C4-2B (cell line): ENCODE results near the gene NKG7.
"Not testable (repeated sequence)": the region's sequence is repeated elsewhere in the genome, so short reads cannot be mapped to it uniquely, and the experiment has no call there.

Experiments used
- H3K27ac ChIP-seq: fragments of 450-650 bp; 2 replicates; pipeline ENCODE4 v1.5.1; 2017
- ZFX ChIP-seq: fragments of 450-650 bp; IDR thresholded peaks from 2 replicates; pipeline ENCODE4 v1.6.1; 2017
- TF ChIP-seq, protein P1 (sequence below): fragments of 450-650 bp; conservative IDR thresholded peaks from 2 replicates; pipeline ENCODE4 v1.5.1; 2017; ENCODE audit warnings: mild to moderate bottlenecking

Gene NKG7

DNA sequence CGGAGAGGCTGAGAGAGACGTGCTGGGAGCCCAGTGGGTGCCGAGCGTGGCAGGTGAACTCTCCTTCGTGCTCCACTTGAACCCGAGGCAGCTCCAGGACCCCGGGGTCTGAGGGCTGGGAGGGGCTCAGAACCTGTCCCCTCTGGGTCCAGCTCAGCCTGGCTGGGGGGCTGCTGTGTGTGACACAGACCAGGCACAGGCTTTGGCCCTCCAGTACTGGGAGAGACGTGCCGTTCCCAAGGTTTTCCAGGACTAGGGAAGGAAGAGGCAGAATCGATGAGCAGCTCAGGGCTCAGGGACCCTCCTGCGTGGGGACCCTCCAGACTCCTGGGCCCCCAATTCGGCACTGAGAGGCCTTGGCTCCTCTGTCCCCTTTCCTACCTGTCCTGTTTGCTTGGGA is 42.7 kb upstream of the NKG7 start:
- no peak overlapping the region for H3K27ac ChIP-seq
- TF ChIP-seq, protein P1, sequence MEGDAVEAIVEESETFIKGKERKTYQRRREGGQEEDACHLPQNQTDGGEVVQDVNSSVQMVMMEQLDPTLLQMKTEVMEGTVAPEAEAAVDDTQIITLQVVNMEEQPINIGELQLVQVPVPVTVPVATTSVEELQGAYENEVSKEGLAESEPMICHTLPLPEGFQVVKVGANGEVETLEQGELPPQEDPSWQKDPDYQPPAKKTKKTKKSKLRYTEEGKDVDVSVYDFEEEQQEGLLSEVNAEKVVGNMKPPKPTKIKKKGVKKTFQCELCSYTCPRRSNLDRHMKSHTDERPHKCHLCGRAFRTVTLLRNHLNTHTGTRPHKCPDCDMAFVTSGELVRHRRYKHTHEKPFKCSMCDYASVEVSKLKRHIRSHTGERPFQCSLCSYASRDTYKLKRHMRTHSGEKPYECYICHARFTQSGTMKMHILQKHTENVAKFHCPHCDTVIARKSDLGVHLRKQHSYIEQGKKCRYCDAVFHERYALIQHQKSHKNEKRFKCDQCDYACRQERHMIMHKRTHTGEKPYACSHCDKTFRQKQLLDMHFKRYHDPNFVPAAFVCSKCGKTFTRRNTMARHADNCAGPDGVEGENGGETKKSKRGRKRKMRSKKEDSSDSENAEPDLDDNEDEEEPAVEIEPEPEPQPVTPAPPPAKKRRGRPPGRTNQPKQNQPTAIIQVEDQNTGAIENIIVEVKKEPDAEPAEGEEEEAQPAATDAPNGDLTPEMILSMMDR, result no peak
- no peak for TF ChIP-seq ZFX

DNA sequence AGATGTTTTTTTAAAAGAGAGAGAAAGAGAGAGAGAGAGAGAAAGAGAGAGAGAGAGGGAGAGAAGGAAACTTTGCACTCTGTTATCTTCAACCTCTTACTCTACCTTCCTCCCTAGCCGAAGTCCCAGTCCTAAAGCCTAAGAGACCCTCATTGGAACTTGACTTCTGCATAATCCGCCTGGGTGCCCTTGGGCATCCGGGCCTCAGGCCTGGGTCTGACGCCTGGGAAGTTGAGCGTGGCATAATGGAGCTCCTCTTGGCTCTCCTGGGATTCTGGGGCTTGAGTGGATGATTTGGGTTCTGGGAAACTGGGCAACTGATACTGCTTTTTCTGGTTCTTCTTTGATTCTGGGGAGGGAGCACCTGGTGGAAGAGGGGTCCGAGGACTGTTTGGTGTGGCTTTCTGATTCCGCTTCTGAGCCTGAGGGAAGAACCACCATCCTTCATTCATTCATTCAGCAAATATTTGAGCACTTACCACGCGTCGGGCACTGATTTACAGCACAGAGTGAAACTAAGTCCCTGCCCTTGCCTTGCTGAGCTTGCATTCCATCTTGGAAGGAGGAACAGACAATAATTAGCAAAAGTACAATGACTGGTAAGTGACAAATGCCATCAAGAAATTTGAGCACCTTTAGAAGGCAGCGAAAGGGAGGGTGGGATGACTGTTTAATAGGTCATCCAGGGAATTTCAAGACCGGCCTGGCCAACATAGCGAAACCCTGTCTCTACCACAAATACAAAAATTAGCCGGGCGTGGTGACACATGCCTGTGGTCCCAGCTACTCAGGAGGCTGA is 38.7 kb upstream of the NKG7 start:
- no peak for TF ChIP-seq ZFX
- TF ChIP-seq, protein P1, result no peak
- no peak overlapping the region for H3K27ac ChIP-seq

DNA sequence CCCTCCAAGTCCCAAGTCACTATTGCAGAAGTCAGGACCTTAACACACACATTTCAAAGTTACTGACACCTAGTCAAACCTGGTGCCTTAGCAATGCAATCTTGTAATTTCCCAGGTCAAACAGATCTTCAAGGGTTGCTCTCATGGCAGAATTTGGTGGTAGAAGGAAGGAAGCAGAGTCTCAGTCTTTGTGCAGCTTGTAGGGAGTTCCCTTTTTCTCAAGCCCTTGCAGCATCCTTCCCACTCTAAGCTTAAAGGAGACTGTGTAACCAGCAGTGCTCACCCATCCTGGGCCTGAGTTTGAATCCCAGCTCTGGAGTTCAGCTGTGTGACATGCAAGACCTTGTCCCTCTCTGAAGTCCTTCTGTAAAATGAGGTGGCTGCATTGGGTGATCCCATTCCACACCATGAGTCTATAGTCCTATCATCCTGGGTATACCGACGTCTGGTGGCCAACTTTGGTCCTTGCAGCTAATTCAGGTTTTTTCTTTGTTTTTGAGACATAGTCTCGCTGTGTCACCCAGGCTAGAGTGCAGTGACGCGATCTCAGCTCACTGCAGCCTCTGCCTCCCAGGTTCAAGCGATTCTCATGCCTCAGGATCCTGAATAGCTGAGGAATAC is 35.2 kb upstream of the NKG7 start:
- H3K27ac ChIP-seq, result no peak overlapping the region
- TF ChIP-seq, protein P1, result no peak; the same call in 1 of the 2 replicates
- no peak for TF ChIP-seq ZFX

DNA sequence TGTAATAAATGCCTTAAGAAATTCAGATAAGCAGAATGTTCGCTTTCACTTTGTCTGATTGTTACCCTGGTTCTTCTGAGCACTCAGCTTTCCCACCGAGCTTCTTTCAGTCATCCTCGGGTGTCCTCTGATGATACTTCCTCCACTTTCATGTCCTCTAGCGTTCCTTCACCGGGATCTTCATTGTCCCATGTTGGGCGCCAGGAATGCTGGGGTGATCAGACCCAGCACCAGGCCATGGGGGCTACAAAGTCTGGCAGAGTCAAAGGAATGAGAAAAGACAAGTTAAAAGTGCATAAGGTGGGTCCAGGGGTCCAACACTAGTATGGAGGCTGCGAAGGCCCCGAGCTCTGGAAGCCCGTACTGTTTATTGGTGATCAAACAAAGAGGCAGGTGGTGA is 29.7 kb upstream of the NKG7 start:
- H3K27ac ChIP-seq, result no peak overlapping the region
- no peak for TF ChIP-seq ZFX
- TF ChIP-seq, protein P1, result no peak

DNA sequence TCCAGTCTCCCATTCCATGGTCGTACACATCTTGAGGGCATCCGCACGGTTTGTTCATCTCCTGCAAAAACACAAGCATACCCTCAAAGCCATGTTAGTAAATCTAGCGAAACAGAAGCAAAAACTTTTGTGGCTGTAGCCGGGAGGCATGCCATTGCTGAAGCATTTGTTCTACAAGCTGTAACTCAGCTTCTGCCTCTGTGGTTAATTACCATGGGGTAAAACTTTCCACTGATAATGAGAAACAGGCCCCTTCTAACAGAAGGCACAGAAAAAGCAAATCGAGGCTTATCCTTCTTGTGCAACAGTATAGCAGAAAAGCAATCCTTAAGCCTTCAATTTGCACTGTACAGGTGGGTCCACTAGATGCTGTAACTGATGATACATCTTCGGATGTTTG is 27.5 kb upstream of the NKG7 start:
- H3K27ac ChIP-seq, result not testable (repeated sequence)

DNA sequence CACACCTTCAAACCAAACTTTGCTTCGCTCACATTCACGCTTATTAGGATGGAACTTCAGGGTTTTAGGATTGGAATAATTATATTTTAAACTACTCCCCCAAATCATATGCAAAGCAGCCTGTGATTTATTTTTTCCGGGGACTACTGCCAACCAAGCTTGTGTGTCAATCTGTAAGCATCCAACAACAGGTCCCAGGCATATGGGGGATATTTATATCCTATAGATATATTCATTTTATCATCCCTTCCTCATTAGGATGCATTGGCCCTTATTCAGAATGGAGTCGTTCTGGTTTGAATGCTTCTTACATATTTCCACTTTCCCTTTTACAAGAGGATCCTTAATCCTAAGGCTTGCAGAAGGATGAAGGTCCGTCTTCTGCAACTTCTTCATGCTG is 26.8 kb upstream of the NKG7 start:
- H3K27ac ChIP-seq, result no peak overlapping the region
- TF ChIP-seq, protein P1, result no peak
- no peak for TF ChIP-seq ZFX

DNA sequence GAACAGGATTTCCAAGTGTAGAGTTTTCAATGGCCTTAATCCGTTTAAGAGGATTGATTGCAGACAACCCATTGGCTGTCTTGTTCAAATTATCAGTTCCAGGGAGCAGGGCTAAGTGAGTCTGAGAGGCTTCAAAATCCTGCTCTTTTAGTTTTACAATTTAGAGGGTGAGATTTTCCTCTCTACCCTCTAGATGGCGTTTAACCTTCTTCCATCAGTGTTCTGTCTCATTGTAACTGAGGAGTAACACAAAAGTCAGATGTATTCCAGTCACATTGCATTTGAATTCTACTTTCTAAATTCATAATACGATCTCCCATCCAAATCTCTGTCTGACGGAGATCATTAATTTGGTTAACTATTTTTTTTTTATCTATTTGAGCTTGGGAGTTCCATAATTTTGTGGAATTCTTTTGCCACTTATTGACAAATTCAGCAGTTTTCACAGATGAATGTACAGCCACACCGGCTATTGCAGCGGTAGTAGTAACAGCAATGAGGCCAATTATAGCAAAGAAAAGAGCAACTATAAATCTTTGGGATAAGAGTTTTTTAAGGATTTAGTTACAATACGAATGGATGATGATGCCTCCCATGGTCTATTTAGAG is 25.7 kb upstream of the NKG7 start:
- H3K27ac ChIP-seq, result no peak overlapping the region
- TF ChIP-seq ZFX, result no peak
- TF ChIP-seq, protein P1, result peak; percentile 82

DNA sequence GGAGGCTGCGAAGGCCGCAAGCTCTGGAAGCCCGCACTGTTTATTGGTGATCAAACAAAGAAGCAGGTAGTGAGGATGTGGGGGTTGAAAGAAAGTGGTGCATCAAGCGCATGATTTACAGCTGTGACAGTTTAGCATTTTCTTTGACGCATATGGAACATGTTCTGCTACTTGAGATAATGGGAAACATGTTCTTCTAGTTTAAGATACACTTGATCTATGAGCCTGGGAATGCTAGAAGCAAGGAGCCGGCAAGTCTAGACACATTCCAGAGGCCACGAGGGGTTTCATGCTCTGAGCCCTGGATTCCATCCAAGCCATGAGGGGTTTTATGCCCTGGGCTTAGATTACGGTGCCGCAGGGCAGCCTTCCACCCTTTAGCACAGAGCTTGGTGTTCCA is 25.0 kb upstream of the NKG7 start:
- H3K27ac ChIP-seq, result not testable (repeated sequence)
